Epithelial cell of proximal tubule (primary cell): ENCODE measurements around the gene PRPF18. TPM values are rescaled to one million over a fixed set of nuclear protein-coding genes. Genes with fewer than 3 reads are reported as not detected.

Experiments
- DNase-seq: peaks from one replicate; pipeline ENCODE4 v3.0.0-alpha.2; 2011; ENCODE audit warnings: low read depth
- H3K4me3 ChIP-seq: 2 replicates; pipeline ENCODE4 v1.5.1; 2011; ENCODE audit warnings: low read depth, mild to moderate bottlenecking, low read length
- total RNA-seq: library from RNA; depleted of rRNA; stranded (reverse); fragments of >200 nt; gene quantifications from 2 replicates; pipeline ENCODE4 v1.2.3, GENCODE V29; 2015
- TF ChIP-seq, protein P1 (sequence below): conservative IDR thresholded peaks from 2 replicates; pipeline ENCODE4 v1.5.1; 2012; ENCODE audit warnings: low read depth, mild to moderate bottlenecking, low read length

PRPF18 gene
- total RNA-seq, 1 donor from 2014 or later, result 25.9 TPM

DNA sequence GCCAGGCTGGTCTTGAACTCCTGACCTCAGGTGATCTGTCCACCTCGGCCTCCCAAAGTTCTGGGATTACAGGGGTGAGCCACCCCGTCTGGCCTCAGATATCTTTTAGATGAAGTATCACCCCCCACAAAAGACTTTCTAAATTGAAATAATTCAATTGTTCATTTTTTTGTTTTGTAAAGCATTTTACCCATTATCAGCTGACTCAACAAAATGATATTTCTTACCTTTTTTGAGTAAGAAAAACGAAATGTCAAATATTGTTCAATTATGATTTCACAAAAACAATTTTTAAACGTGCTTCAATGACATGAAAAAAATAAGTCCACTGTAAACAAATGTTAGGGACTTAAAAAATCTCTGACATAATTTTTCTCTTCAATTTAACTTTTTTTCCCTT, 822 bp upstream of the PRPF18 start:
- no peak for DNase-seq
- no peak overlapping the region for H3K4me3 ChIP-seq
- TF ChIP-seq, protein P1, sequence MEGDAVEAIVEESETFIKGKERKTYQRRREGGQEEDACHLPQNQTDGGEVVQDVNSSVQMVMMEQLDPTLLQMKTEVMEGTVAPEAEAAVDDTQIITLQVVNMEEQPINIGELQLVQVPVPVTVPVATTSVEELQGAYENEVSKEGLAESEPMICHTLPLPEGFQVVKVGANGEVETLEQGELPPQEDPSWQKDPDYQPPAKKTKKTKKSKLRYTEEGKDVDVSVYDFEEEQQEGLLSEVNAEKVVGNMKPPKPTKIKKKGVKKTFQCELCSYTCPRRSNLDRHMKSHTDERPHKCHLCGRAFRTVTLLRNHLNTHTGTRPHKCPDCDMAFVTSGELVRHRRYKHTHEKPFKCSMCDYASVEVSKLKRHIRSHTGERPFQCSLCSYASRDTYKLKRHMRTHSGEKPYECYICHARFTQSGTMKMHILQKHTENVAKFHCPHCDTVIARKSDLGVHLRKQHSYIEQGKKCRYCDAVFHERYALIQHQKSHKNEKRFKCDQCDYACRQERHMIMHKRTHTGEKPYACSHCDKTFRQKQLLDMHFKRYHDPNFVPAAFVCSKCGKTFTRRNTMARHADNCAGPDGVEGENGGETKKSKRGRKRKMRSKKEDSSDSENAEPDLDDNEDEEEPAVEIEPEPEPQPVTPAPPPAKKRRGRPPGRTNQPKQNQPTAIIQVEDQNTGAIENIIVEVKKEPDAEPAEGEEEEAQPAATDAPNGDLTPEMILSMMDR, result no peak

DNA sequence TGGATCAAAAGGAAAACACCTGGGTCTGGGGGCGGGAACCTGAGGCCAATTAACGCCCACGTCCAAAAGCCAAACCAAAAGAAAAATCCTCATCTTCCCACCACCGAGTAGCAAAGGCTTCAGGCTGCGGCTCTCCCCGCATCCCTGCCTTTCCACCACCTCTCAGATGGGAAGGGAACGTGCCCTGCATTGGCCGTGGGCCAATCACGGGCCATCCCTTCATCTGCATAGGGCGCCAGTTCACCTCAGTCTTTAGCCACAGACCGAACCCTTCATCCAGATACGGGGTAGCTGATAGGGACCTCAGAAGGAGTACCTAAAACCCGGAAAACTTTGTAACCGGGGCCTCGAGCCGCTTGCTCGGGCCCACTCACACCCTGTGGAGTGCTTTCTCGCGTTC, 626 bp downstream of the PRPF18 start:
- TF ChIP-seq, protein P1, result no peak
- no peak for DNase-seq
- H3K4me3 ChIP-seq, result peak overlapping the region; percentile 97

DNA sequence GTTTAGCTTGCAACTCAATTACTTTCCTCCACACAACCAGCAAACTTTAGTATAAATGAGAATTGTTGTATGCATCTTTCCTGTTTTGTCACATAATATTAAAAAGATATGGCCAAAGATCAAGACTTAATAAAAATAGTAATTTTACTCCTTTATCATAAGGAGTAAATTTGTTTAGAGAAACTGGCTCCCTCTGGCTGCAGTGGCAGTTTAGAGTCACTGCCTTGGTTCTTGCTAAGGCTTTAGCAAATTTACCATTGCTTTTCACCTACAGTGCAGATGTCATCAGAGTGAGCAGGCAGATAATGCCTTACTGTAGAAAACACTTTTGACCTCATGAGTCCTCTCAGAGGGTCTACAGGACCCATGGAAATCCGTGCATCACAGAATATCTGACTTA, 2.6 kb downstream of the PRPF18 start:
- H3K4me3 ChIP-seq, result no peak overlapping the region
- no peak for DNase-seq
- TF ChIP-seq, protein P1, result peak; percentile 54

DNA sequence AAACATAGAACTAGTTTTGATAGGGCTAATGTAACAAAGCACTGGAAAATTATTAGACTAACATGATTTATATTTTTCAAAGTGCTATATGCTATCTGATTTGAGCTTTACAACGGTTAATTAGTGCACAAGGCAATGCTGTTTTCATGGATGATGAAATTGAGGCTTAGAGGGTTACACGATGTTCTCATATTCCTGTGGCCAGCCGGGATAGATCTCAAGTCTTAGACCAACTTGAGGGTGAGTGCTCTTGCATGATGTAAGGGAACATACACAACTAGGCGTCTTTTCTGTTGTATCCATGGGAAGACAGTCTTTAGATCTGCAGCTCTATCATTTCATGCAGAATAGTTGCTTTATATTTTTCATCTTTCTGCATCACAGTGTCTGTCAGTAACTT, 4.1 kb downstream of the PRPF18 start:
- TF ChIP-seq, protein P1, result no peak
- no peak overlapping the region for H3K4me3 ChIP-seq
- no peak for DNase-seq

DNA sequence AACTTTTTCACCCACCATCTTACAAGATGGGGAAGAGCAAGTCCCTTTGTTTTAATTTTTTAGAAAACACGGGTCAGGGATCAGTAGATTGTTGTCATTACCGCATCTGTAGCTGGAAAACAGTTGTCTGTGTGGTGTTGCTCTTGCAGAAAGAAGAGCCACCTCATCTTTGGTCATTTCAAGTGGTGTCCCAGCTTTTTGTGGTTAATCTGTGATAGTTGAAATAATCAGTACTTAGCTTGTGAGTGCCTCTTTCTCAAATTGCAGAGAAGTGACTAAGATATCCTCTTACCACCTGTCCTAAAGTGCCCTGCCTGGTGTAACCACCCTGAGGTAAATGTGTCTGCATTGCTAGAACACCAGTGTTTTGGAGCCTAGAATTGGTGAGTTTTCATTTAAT, 5.5 kb downstream of the PRPF18 start:
- TF ChIP-seq, protein P1, result no peak
- no peak overlapping the region for H3K4me3 ChIP-seq
- no peak for DNase-seq

DNA sequence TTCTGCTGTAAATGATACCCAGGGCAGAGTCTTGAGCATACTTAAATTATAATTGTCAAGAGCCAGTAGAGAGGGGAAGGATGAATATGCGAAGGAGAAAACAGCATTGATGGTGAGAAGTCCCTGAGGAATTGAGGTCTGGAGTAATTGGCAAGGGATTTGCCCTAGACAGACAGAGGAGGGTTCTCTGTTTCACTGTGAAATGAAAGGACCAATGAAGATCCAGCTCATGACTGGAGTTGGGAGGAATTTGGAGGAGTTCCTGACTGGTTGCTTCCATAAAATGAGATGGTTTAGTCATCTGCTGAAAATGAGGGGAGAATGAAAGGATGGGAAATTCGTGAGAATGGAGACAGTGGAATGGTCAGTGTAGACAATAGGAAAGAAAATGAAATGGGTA, 6.8 kb downstream of the PRPF18 start:
- DNase-seq, result no peak
- TF ChIP-seq, protein P1, result no peak

DNA sequence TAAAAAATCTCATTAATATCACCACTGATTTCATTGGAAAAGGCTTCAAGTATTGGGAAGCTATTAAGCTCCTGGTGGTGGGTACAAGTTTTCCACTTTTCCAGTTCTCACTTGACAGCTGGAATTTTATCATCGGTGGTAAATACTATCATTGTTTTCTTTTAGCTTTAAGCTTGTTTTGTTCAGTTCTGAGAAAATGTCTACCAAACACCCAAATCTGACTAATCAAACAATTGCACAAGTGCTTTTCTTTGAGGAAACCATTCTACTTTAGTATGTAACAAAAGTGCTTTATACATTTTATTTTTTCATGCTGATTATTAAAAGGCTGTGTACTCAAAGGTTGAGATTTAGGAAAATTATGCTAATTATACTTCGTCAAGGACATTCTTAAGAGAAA, 7.9 kb downstream of the PRPF18 start:
- TF ChIP-seq, protein P1, result no peak
- DNase-seq, result no peak
- H3K4me3 ChIP-seq, result no peak overlapping the region

More for the DNA sequence above, 6.8 kb downstream of the PRPF18 start:
- no peak overlapping the region for H3K4me3 ChIP-seq
